GM23248 (cell line): ENCODE measurements around the gene TUBD1. TPM values are rescaled to one million over a fixed set of nuclear protein-coding genes. Genes with fewer than 3 reads are reported as not detected.
"Not testable (repeated sequence)": the region's sequence is repeated elsewhere in the genome, so short reads cannot be mapped to it uniquely, and the experiment has no call there.

Experiments used
- DNase-seq: peaks from one replicate; pipeline ENCODE4 v3.0.0-alpha.2; 2015
- H2AFZ ChIP-seq: fragments of 200-600 bp; sonication (generic); 2 replicates; pipeline ENCODE4 v1.6.1; 2016; ENCODE audit warnings: antibody characterized with exemption
- H3F3A ChIP-seq: fragments of 200-600 bp; sonication (generic); 2 replicates; pipeline ENCODE4 v1.6.1; 2016; ENCODE audit warnings: mild to moderate bottlenecking, antibody characterized with exemption, mixed run types; ENCODE audit not compliant: insufficient read depth
- H3K27ac ChIP-seq: fragments of 200-600 bp; sonication (generic); 2 replicates; pipeline ENCODE4 v1.5.1; 2016; ENCODE audit warnings: mild to moderate bottlenecking
- H3K27me3 ChIP-seq: fragments of 200-600 bp; sonication (generic); replicated peaks from 2 replicates; pipeline ENCODE4 v1.6.1; 2016; ENCODE audit warnings: mild to moderate bottlenecking; ENCODE audit not compliant: insufficient read depth
- H3K36me3 ChIP-seq: fragments of 200-600 bp; sonication (generic); 2 replicates; pipeline ENCODE4 v1.6.1; 2016; ENCODE audit warnings: low read depth, mild to moderate bottlenecking
- H3K4me1 ChIP-seq: fragments of 200-600 bp; sonication (generic); 2 replicates; pipeline ENCODE4 v1.6.1; 2016; ENCODE audit warnings: mild to moderate bottlenecking; ENCODE audit not compliant: insufficient read depth
- H3K4me2 ChIP-seq: fragments of 200-600 bp; sonication (generic); one replicate; pipeline ENCODE4 v1.6.1; 2016; ENCODE audit warnings: mild to moderate bottlenecking; ENCODE audit not compliant: unreplicated experiment
- H3K4me3 ChIP-seq: fragments of 200-600 bp; sonication (generic); 2 replicates; pipeline ENCODE4 v1.5.1; 2016; ENCODE audit warnings: mild to moderate bottlenecking
- H3K79me2 ChIP-seq: fragments of 200-600 bp; sonication (generic); 2 replicates; pipeline ENCODE4 v1.6.1; 2016; ENCODE audit warnings: mild to moderate bottlenecking; ENCODE audit not compliant: insufficient read depth
- H3K9ac ChIP-seq: fragments of 200-600 bp; sonication (generic); 2 replicates; pipeline ENCODE4 v1.6.1; 2016; ENCODE audit warnings: mild to moderate bottlenecking
- H3K9me2 ChIP-seq: fragments of 200-600 bp; sonication (generic); 2 replicates; pipeline ENCODE4 v1.6.1; 2016; ENCODE audit warnings: mixed run types, mild to moderate bottlenecking, moderate library complexity; ENCODE audit not compliant: insufficient read depth
- H3K9me3 ChIP-seq: fragments of 200-600 bp; sonication (generic); one replicate; pipeline ENCODE4 v1.6.1; 2017; ENCODE audit warnings: low read depth
- H4K20me1 ChIP-seq: fragments of 200-600 bp; sonication (generic); 2 replicates; pipeline ENCODE4 v1.6.0; 2016; ENCODE audit not compliant: insufficient read depth
- EZH2 ChIP-seq: fragments of 200-600 bp; sonication (generic); IDR thresholded peaks from 2 replicates; pipeline ENCODE4 v1.6.1; 2018; ENCODE audit warnings: antibody characterized with exemption, mild to moderate bottlenecking; ENCODE audit not compliant: insufficient read depth, poor library complexity, severe bottlenecking
- EZH2phosphoT487 ChIP-seq: fragments of 200-600 bp; sonication (generic); IDR thresholded peaks from 2 replicates; pipeline ENCODE4 v1.6.1; 2018; ENCODE audit warnings: antibody characterized with exemption, moderate library complexity, mild to moderate bottlenecking, low read depth; ENCODE audit not compliant: insufficient read depth
- WGBS, 2 experiments: methylation state at CpG; one replicate each; pipeline ENCODE4 v1.1.6; 2015 to 2017; ENCODE audit warnings: low lambda C conversion rate in 2 of 2, low coverage in 1 of 2; ENCODE audit errors: missing lambda C conversion rate in 2 of 2; 5-methylcytosine and 5-hydroxymethylcytosine counted together
- in situ Hi-C: fragments of 300-500 bp; cut with MboI; formaldehyde crosslinking; loops from 2 replicates; pipeline ENCODE4 v1.15.0; 2020
- polyA plus RNA-seq: library from polyadenylated mRNA; unstranded; fragments of >200 nt; fragmentation: Nextera tagmentation; extraction: Ambion mirVana; gene quantifications from 2 replicates; pipeline ENCODE4 v1.2.1, GENCODE V29; 2016
- total RNA-seq: library from RNA; depleted of rRNA; stranded (reverse); fragments of >200 nt; shearing (Covaris generic); gene quantifications from 2 replicates; pipeline ENCODE4 v1.2.3, GENCODE V29; 2014; rRNA removed

Gene TUBD1
- total RNA-seq (3.8 and 6.3 TPM in 2 replicates), polyA plus RNA-seq (4.3 TPM in 2 replicates)

DNA sequence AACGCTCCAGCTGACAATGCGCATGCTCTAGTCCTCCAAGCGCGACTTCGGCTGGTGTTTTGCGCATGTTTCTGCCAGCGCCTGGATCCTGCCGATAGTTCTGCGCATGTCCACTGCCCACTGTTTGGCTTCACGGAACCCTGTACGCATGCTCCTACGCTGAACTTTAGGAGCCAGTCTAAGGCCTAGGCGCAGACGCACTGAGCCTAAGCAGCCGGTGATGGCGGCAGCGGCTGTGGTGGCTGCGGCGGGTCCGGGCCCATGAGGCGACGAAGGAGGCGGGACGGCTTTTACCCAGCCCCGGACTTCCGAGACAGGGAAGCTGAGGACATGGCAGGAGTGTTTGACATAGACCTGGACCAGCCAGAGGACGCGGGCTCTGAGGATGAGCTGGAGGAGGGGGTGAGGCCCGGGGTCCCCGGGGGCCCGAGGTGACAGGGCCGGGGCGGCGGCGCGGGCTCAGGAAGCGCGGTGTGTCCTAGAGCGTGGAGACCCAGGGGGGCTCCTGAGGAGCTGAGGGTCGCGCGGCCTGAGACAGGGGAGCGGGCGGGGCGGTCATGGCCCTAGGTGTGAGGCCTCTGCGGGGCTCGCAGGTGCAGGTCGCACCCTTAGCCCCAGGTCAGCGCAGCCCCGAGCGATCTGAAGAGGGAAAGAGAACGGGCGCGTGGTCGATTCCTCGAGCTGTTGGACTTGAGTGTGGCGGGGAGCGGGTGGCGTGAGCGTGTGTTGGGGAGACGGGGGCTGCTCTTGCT, at the start of gene TUBD1, which contains the start of gene RPS6KB1:
TUBD1 (minus strand) TSS at position 20 of the 752 bp plus-strand sequence. CDS start 1,941 bp downstream, outside the sequence.
RPS6KB1 (plus strand) TSS at position 198 of the 752 bp plus-strand sequence; CDS start at position 262, 64 bp downstream.
- H3K27ac ChIP-seq = peak within 1 kb of the TSS; percentile 60
- peaks cover 24% of the 10 kb centered on the region for H3K4me1 ChIP-seq
- H3K9me2 ChIP-seq = no peaks in the 10 kb centered on the region
- H3F3A ChIP-seq = peaks cover 9% of the 10 kb centered on the region; the same call in 1 of the 2 replicates
- 1% methylated on average over 46 to 61 of the region's 61 CpGs for WGBS, 2 experiments
- no peaks in the 10 kb centered on the region for H3K9me3 ChIP-seq
- H3K79me2 ChIP-seq = peaks cover 70% of the 10 kb centered on the region
- H3K27me3 ChIP-seq = no peaks in the 10 kb centered on the region
- H2AFZ ChIP-seq = peak within 1 kb of the TSS; percentile 95
- peak within 1 kb of the TSS; percentile 94 for H3K9ac ChIP-seq
- H3K4me3 ChIP-seq = peak within 1 kb of the TSS; percentile 76
- H4K20me1 ChIP-seq = no peaks in the 10 kb centered on the region
- TF ChIP-seq EZH2phosphoT487 (no peak), EZH2 (no peak)
- no peaks in the 10 kb centered on the region for H3K36me3 ChIP-seq
- H3K4me2 ChIP-seq = peak within 1 kb of the TSS; percentile 89
- DNase-seq = peak; percentile 99
- in situ Hi-C loops = no loop called here

- Histone ChIP-seq H3K36me3 (peaks cover 34% of the 10 kb centered on the region; the same call in 1 of the 2 replicates), H2AFZ (no peak overlapping the region), H3K4me2 (no peak overlapping the region), H3K9me2 (no peaks in the 10 kb centered on the region), H3K9ac (no peak overlapping the region), H3K4me1 (no peaks in the 10 kb centered on the region), H3K9me3 (no peaks in the 10 kb centered on the region), H3K27ac (no peak overlapping the region), H3F3A (0 out of 2 replicates have a peak, but pooled peaks cover 7% of the 10 kb centered on the region), H4K20me1 (no peaks in the 10 kb centered on the region), H3K4me3 (no peak overlapping the region), H3K79me2 (no peaks in the 10 kb centered on the region), H3K27me3 (no peaks in the 10 kb centered on the region)
- DNase-seq = no peak
- TF ChIP-seq EZH2 = no peak
- no peak for TF ChIP-seq EZH2phosphoT487
- 88 to 100% methylated on average over 1 of the region's 1 CpG for WGBS, 2 experiments
- in situ Hi-C loops = no loop called here
Measured at GRCh38 chr17:59941131-59941530, 48.4 kb upstream of the TUBD1 start.

DNA sequence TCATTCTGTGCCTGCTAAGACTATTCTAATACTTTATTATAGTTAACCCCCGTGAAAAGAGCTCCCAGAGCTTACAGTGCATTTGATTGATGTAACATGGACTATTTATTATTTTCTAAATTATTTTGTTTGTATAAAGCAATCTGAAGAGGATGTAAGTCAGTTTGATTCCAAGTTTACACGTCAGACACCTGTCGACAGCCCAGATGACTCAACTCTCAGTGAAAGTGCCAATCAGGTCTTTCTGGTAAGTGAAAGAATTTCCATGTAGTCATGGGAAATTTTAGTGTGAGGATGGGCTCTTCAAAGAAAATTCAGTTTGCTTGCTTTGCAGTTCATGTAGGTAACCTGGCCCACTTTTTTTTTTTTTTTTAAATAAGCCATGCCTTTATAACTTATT, 48.0 kb upstream of the TUBD1 start:
- H3K27ac ChIP-seq, H3K27me3 ChIP-seq, DNase-seq, H3K9me3 ChIP-seq, H3K9ac ChIP-seq, H4K20me1 ChIP-seq, in situ Hi-C loops, H3K79me2 ChIP-seq, H2AFZ ChIP-seq, H3K9me2 ChIP-seq, H3K4me2 ChIP-seq, H3K4me3 ChIP-seq, H3F3A ChIP-seq, H3K4me1 ChIP-seq: not testable (repeated sequence)
- 97 to 99% methylated on average over 3 of the region's 3 CpGs for WGBS, 2 experiments
- peaks cover 34% of the 10 kb centered on the region; the same call in 1 of the 2 replicates for H3K36me3 ChIP-seq

- H3K79me2 ChIP-seq, H3K9me3 ChIP-seq, H2AFZ ChIP-seq, H4K20me1 ChIP-seq, H3K9me2 ChIP-seq, H3K4me1 ChIP-seq, H3K27ac ChIP-seq, in situ Hi-C loops, H3K27me3 ChIP-seq, H3K4me2 ChIP-seq, H3K4me3 ChIP-seq, DNase-seq, H3K9ac ChIP-seq: not testable (repeated sequence)
- H3K36me3 ChIP-seq = peaks cover 60% of the 10 kb centered on the region
- WGBS, 2 experiments = 91 to 100% methylated on average over 1 of the region's 1 CpG
- peaks cover 26% of the 10 kb centered on the region for H3F3A ChIP-seq
Measured at GRCh38 chr17:59933317-59933716, 40.6 kb upstream of the TUBD1 start.

- Histone ChIP-seq H3K27ac (peak overlapping the region; percentile 17; the same call in 1 of the 2 replicates), H3K36me3 (peaks cover 50% of the 10 kb centered on the region), H3F3A (peaks cover 26% of the 10 kb centered on the region)
- H3K9me2 ChIP-seq, H3K79me2 ChIP-seq, H3K4me2 ChIP-seq, H3K27me3 ChIP-seq, H3K4me1 ChIP-seq, H3K4me3 ChIP-seq, H3K9me3 ChIP-seq, H4K20me1 ChIP-seq, in situ Hi-C loops, H3K9ac ChIP-seq, H2AFZ ChIP-seq: not testable (repeated sequence)
- 6 to 7% methylated on average over 3 of the region's 3 CpGs for WGBS, 2 experiments
- peak; percentile 77 for DNase-seq
Measured at GRCh38 chr17:59930768-59931167, 38.0 kb upstream of the TUBD1 start.

GRCh38 chr17:59930121-59930520, 37.4 kb upstream of the TUBD1 start:
- H3K9ac ChIP-seq, H4K20me1 ChIP-seq, H3K27ac ChIP-seq, H3K27me3 ChIP-seq, H3K9me3 ChIP-seq, H3K4me2 ChIP-seq, DNase-seq, H3K79me2 ChIP-seq, H3K4me1 ChIP-seq, H3K9me2 ChIP-seq, H3K4me3 ChIP-seq, in situ Hi-C loops, H2AFZ ChIP-seq: not testable (repeated sequence)
- peaks cover 51% of the 10 kb centered on the region for H3K36me3 ChIP-seq
- H3F3A ChIP-seq = peaks cover 26% of the 10 kb centered on the region
- WGBS, 2 experiments = 86 to 95% methylated on average over 2 of the region's 2 CpGs

GRCh38 chr17:59920637-59921036, 27.9 kb upstream of the TUBD1 start:
- not testable (repeated sequence) for H3K4me2 ChIP-seq, H3K27me3 ChIP-seq, H3K4me3 ChIP-seq, H3K27ac ChIP-seq, H2AFZ ChIP-seq, H3K9me2 ChIP-seq, DNase-seq, H3K4me1 ChIP-seq, H3F3A ChIP-seq, H3K9me3 ChIP-seq, H3K9ac ChIP-seq, H4K20me1 ChIP-seq
- Histone ChIP-seq H3K36me3 (peaks cover 17% of the 10 kb centered on the region; the same call in 1 of the 2 replicates), H3K79me2 (0 out of 2 replicates have a peak, but pooled peaks cover 10% of the 10 kb centered on the region)
- WGBS, 2 experiments = 97 to 98% methylated on average over 5 of the region's 5 CpGs
- in situ Hi-C loops = loop anchor here (25.0 kb wide), 1 partner anchor 517 kb away; no protein-coding TSS in a partner anchor
